ENCODE measurements around the gene PACRG. TPM values are rescaled to one million over a fixed set of nuclear protein-coding genes. Genes with fewer than 3 reads are reported as not detected.
A peak's percentile ranks its signal among the peaks of the same experiment; 100 is the strongest.

Gene PACRG
- total RNA-seq, 1 experiment from 2014 or later, result 0.44 TPM

DNA sequence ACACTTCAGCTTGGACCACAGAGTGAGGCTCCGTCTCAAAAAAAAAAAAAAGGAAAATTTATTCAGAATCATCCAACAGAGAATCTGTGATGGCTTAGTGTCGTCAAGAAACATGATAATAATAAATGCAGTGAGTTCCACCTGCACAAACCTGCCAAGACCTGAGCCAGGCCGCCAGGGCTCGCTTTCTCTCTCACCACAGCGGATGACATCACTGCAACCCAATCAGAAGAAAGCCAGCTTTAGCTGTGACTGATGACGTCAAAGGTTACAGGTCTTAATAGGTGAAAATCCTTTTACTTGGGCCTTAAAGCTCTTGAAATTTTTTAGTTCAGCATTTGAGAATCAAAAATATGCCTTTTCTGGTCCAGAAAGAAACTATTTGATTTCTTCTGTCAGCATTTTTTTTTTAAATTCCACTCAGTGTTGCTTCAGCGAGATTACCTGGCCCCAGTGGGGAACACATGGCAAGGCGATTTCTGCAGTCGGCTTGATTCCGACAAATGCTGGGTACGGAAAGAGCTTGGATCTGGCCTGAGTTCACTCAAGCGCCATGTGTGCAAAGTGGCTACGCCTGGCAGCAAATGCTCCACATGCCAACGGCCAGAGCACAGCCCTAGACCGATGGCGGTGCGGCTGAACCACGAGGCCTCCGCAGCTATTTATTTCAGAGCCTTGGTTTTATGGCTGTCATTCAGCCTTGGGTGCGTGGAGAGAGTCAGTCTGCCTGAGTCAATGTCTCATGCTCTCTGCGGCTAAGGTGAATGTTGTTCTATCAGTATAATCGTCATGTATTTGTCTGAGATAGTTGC, 581.1 kb downstream of the PACRG start:
- H3K4me1 Mint-ChIP-seq, result no peaks in the 10 kb centered on the region
- ChIA-PET CTCF (interaction anchor here (1.1 kb wide), 1 partner anchor 47 kb away, joined by 4 read pairs; no protein-coding TSS in a partner anchor), POLR2A (no interaction called here)
- H3K4me3 Mint-ChIP-seq, result no peak overlapping the region
- no peaks in the 10 kb centered on the region for H3K36me3 Mint-ChIP-seq
- ATAC-seq (peak; percentile 50; the same call in 1 of the 2 replicates), DNase-seq (ENCODE audit: low spot score) (no peak)
- TF ChIP-seq ZNF317 (CRISPR knock-in tag; IDR thresholded peaks at IDR 0.05; ENCODE audit: borderline replicate concordance, low read depth) (no peak), CTCF (IDR thresholded peaks at IDR 0.05) (no peak), FOXP1 (CRISPR knock-in tag; IDR thresholded peaks at IDR 0.05; ENCODE audit: borderline replicate concordance) (no peak)
- TF ChIP-seq, protein P1, sequence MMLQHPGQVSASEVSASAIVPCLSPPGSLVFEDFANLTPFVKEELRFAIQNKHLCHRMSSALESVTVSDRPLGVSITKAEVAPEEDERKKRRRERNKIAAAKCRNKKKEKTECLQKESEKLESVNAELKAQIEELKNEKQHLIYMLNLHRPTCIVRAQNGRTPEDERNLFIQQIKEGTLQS (CRISPR knock-in tag; conservative IDR thresholded peaks at IDR 0.05), result no peak
- no peaks in the 10 kb centered on the region for H3K27me3 Mint-ChIP-seq (ENCODE audit: low read depth)
- no peaks in the 10 kb centered on the region for H3K9me3 Mint-ChIP-seq
- no peak overlapping the region for H3K27ac Mint-ChIP-seq

DNA sequence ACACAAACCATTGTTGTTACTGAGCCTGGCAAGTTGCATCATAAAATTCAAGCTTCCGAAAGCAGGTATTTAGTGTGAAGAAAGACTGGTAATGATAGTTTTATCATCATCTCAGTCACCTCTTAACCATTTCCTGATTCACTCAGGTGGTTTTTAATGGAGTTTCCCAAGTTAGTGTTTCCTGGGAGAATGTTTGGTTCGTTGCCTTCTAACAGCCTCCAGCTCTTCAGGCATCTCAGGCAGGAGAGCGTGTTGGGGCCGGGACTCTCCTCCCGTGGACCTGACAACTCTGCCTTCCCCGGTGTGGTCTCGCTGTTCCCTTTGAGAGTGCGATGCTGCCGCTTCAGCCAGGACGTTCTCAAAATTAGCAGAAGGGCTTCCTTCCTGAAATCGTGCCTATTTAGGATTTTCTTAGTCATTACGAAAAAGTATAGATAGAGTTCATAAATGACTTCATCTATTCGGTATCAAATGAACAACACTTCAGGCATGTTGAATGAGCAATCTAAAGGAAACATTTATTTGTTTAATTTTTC, 581.8 kb downstream of the PACRG start:
- DNase-seq (ENCODE audit: low spot score), result no peak
- TF ChIP-seq, protein P2, sequence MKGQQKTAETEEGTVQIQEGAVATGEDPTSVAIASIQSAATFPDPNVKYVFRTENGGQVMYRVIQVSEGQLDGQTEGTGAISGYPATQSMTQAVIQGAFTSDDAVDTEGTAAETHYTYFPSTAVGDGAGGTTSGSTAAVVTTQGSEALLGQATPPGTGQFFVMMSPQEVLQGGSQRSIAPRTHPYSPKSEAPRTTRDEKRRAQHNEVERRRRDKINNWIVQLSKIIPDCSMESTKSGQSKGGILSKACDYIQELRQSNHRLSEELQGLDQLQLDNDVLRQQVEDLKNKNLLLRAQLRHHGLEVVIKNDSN (CRISPR knock-in tag; IDR thresholded peaks at IDR 0.05), result no peak
- TF ChIP-seq EMX1 (CRISPR knock-in tag; IDR thresholded peaks at IDR 0.05) (no peak), CTCF (IDR thresholded peaks at IDR 0.05) (no peak), ATF2 (CRISPR knock-in tag; IDR thresholded peaks at IDR 0.05; ENCODE audit: borderline replicate concordance, low read depth) (no peak), ZNF138 (CRISPR knock-in tag; conservative IDR thresholded peaks at IDR 0.05) (no peak), ZNF263 (CRISPR knock-in tag; IDR thresholded peaks at IDR 0.05; ENCODE audit: low read depth) (no peak), HMGA2 (CRISPR knock-in tag; IDR thresholded peaks at IDR 0.05) (no peak), ZNF219 (CRISPR knock-in tag; IDR thresholded peaks at IDR 0.05; ENCODE audit: borderline replicate concordance) (no peak), PRRX2 (CRISPR knock-in tag; IDR thresholded peaks at IDR 0.05) (no peak), STAT6 (CRISPR knock-in tag; conservative IDR thresholded peaks at IDR 0.05; ENCODE audit: low read depth) (no peak), ZNF396 (CRISPR knock-in tag; IDR thresholded peaks at IDR 0.05; ENCODE audit: borderline replicate concordance) (no peak), NR3C1 (CRISPR knock-in tag; conservative IDR thresholded peaks at IDR 0.05; ENCODE audit: low read depth) (no peak), IRF2 (CRISPR knock-in tag; IDR thresholded peaks at IDR 0.05; ENCODE audit: borderline replicate concordance, low read depth) (no peak)
- TF ChIP-seq, protein P3, sequence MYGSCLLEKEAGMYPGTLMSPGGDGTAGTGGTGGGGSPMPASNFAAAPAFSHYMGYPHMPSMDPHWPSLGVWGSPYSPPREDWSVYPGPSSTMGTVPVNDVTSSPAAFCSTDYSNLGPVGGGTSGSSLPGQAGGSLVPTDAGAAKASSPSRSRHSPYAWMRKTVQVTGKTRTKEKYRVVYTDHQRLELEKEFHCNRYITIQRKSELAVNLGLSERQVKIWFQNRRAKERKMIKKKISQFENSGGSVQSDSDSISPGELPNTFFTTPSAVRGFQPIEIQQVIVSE (CRISPR knock-in tag; IDR thresholded peaks at IDR 0.05; ENCODE audit: borderline replicate concordance), result no peak
- TF ChIP-seq, protein P4, sequence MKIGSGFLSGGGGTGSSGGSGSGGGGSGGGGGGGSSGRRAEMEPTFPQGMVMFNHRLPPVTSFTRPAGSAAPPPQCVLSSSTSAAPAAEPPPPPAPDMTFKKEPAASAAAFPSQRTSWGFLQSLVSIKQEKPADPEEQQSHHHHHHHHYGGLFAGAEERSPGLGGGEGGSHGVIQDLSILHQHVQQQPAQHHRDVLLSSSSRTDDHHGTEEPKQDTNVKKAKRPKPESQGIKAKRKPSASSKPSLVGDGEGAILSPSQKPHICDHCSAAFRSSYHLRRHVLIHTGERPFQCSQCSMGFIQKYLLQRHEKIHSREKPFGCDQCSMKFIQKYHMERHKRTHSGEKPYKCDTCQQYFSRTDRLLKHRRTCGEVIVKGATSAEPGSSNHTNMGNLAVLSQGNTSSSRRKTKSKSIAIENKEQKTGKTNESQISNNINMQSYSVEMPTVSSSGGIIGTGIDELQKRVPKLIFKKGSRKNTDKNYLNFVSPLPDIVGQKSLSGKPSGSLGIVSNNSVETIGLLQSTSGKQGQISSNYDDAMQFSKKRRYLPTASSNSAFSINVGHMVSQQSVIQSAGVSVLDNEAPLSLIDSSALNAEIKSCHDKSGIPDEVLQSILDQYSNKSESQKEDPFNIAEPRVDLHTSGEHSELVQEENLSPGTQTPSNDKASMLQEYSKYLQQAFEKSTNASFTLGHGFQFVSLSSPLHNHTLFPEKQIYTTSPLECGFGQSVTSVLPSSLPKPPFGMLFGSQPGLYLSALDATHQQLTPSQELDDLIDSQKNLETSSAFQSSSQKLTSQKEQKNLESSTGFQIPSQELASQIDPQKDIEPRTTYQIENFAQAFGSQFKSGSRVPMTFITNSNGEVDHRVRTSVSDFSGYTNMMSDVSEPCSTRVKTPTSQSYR (CRISPR knock-in tag; IDR thresholded peaks at IDR 0.05), result no peak
- Mint-ChIP-seq H3K4me3 (no peak overlapping the region), H3K4me1 (no peaks in the 10 kb centered on the region), H3K27me3 (ENCODE audit: low read depth) (no peaks in the 10 kb centered on the region), H3K9me3 (no peaks in the 10 kb centered on the region), H3K36me3 (no peaks in the 10 kb centered on the region), H3K27ac (no peak overlapping the region)
- CTCF ChIA-PET, result no interaction called here
- no peak for ATAC-seq
- POLR2A ChIA-PET, result no interaction called here
